H9 (cell line): Measurements from ENCODE around the gene LRFN2. TPM values are rescaled to one million over a fixed set of nuclear protein-coding genes. Genes with fewer than 3 reads are reported as not detected.

ENCODE experiments used
- DNase-seq: peaks from one replicate; pipeline ENCODE4 v3.0.0-alpha.2; 2017
- H2AFZ ChIP-seq: one replicate; pipeline ENCODE4 v1.6.1; 2013; ENCODE audit warnings: mild to moderate bottlenecking, low read length, control low read depth, moderate library complexity
- H2AK5ac ChIP-seq: 2 replicates; pipeline ENCODE4 v1.6.1; 2013; ENCODE audit warnings: low read length, control low read depth, mixed read lengths; ENCODE audit not compliant: insufficient read length
- H2BK120ac ChIP-seq: one replicate; pipeline ENCODE4 v1.6.1; 2013; ENCODE audit warnings: low read depth, mild to moderate bottlenecking, low read length, control low read depth, inconsistent platforms; ENCODE audit not compliant: poor library complexity, severe bottlenecking
- H2BK12ac ChIP-seq: 2 replicates; pipeline ENCODE4 v1.6.1; 2013; ENCODE audit warnings: low read length, control low read depth, mixed read lengths, low read depth; ENCODE audit not compliant: insufficient read length
- H2BK15ac ChIP-seq: 2 replicates; pipeline ENCODE4 v1.6.1; 2013; ENCODE audit warnings: low read depth, low read length, control low read depth
- H2BK20ac ChIP-seq: one replicate; pipeline ENCODE4 v1.6.1; 2013; ENCODE audit warnings: low read depth, mild to moderate bottlenecking, low read length, control low read depth, inconsistent platforms; ENCODE audit not compliant: poor library complexity, severe bottlenecking
- H2BK5ac ChIP-seq: 2 replicates; pipeline ENCODE4 v1.6.1; 2013; ENCODE audit warnings: low read length, control low read depth, mixed read lengths; ENCODE audit not compliant: insufficient read length
- H3K14ac ChIP-seq: 2 replicates; pipeline ENCODE4 v1.6.1; 2013; ENCODE audit warnings: low read length, control low read depth; ENCODE audit not compliant: insufficient read depth
- H3K18ac ChIP-seq: 2 replicates; pipeline ENCODE4 v1.6.1; 2013; ENCODE audit warnings: low read depth, mild to moderate bottlenecking, mixed read lengths, low read length, control low read depth; ENCODE audit not compliant: insufficient read length
- H3K23ac ChIP-seq: 2 replicates; pipeline ENCODE4 v1.6.1; 2013; ENCODE audit warnings: low read length, control low read depth, mixed read lengths, low read depth; ENCODE audit not compliant: insufficient read length
- H3K23me2 ChIP-seq: 2 replicates; pipeline ENCODE4 v1.6.1; 2013; ENCODE audit warnings: low read depth, mild to moderate bottlenecking, mixed read lengths, low read length, control low read depth; ENCODE audit not compliant: insufficient read length, poor library complexity, severe bottlenecking
- H3K27ac ChIP-seq: 2 replicates; pipeline ENCODE4 v1.5.1; 2013; ENCODE audit warnings: low read length, control low read depth, mixed read lengths, low read depth; ENCODE audit not compliant: insufficient read length
- H3K27me3 ChIP-seq: 2 replicates; pipeline ENCODE4 v1.6.1; 2013; ENCODE audit warnings: low read length, control low read depth, inconsistent platforms; ENCODE audit not compliant: insufficient read depth
- H3K4ac ChIP-seq: 2 replicates; pipeline ENCODE4 v1.6.1; 2013; ENCODE audit warnings: low read depth, mild to moderate bottlenecking, control low read depth, inconsistent platforms, low read length, moderate library complexity
- H3K4me1 ChIP-seq: 2 replicates; pipeline ENCODE4 v1.6.1; 2013; ENCODE audit warnings: low read length, control low read depth, inconsistent platforms; ENCODE audit not compliant: insufficient read depth
- H3K4me2 ChIP-seq: 2 replicates; pipeline ENCODE4 v1.6.1; 2013; ENCODE audit warnings: low read length, control low read depth, mixed read lengths; ENCODE audit not compliant: insufficient read length, insufficient read depth
- H3K56ac ChIP-seq: 2 replicates; pipeline ENCODE4 v1.6.1; 2013; ENCODE audit warnings: low read depth, mild to moderate bottlenecking, mixed read lengths, low read length, control low read depth; ENCODE audit not compliant: insufficient read length
- H3K79me1 ChIP-seq: 2 replicates; pipeline ENCODE4 v1.6.1; 2013; ENCODE audit warnings: low read depth, mild to moderate bottlenecking, moderate library complexity, low read length, control low read depth, inconsistent platforms; ENCODE audit not compliant: insufficient read depth, poor library complexity, severe bottlenecking
- H3K79me2 ChIP-seq: 2 replicates; pipeline ENCODE4 v1.6.1; 2013; ENCODE audit warnings: low read length, control low read depth, inconsistent platforms; ENCODE audit not compliant: insufficient read depth
- H3K9ac ChIP-seq: 2 replicates; pipeline ENCODE4 v1.6.1; 2013; ENCODE audit warnings: low read length, control low read depth, mixed read lengths; ENCODE audit not compliant: insufficient read length; ENCODE audit errors: extremely low read depth
- H3K9me3 ChIP-seq: one replicate; pipeline ENCODE4 v1.6.1; 2013; ENCODE audit warnings: low read depth, low read length, inconsistent platforms; ENCODE audit not compliant: control insufficient read depth
- H3T11ph ChIP-seq: one replicate; pipeline ENCODE4 v1.6.1; 2013; ENCODE audit warnings: mild to moderate bottlenecking, low read length, control low read depth, inconsistent platforms
- H4K20me1 ChIP-seq: one replicate; pipeline ENCODE4 v1.6.1; 2013; ENCODE audit not compliant: control insufficient read depth, insufficient read length, insufficient read depth
- H4K5ac ChIP-seq: 2 replicates; pipeline ENCODE4 v1.6.1; 2013; ENCODE audit warnings: low read depth, mild to moderate bottlenecking, mixed read lengths, low read length, control low read depth; ENCODE audit not compliant: insufficient read length
- H4K8ac ChIP-seq: replicated peaks from 2 replicates; pipeline ENCODE4 v1.6.1; 2013; ENCODE audit warnings: low read length, control low read depth, mixed read lengths, low read depth; ENCODE audit not compliant: insufficient read length
- H4K91ac ChIP-seq: 2 replicates; pipeline ENCODE4 v1.6.1; 2013; ENCODE audit warnings: low read depth, mild to moderate bottlenecking, moderate library complexity, mixed read lengths, low read length, control low read depth; ENCODE audit not compliant: insufficient read length
- H3K27ac Mint-ChIP-seq, 3 experiments: 2 replicates in 2 of 3; 3 replicates in 1 of 3; pipeline ENCODE4 v1.8.0; 2020 to 2021; ENCODE audit warnings: mixed read lengths in 3 of 3, mild to moderate bottlenecking in 1 of 3, moderate library complexity in 1 of 3
- H3K27me3 Mint-ChIP-seq: 2 replicates; pipeline ENCODE4 v1.8.0; 2021; ENCODE audit warnings: low read depth, mild to moderate bottlenecking, moderate library complexity, mixed read lengths
- H3K36me3 Mint-ChIP-seq, 3 experiments: 2 replicates in 2 of 3; 3 replicates in 1 of 3; pipeline ENCODE4 v1.8.0; 2020 to 2021; ENCODE audit warnings: low read depth in 3 of 3, mixed read lengths in 3 of 3; ENCODE audit not compliant: insufficient read depth in 1 of 3
- H3K4me1 Mint-ChIP-seq, 2 experiments: 2 replicates each; pipeline ENCODE4 v1.8.0; 2020; ENCODE audit warnings: mixed read lengths in 2 of 2
- H3K4me3 Mint-ChIP-seq, 2 experiments: 2 replicates in 1 of 2; 3 replicates in 1 of 2; pipeline ENCODE4 v1.8.0; 2020 to 2021; ENCODE audit warnings: mild to moderate bottlenecking in 2 of 2, mixed read lengths in 2 of 2, moderate library complexity in 1 of 2
- H3K9me3 Mint-ChIP-seq, 2 experiments: 2 replicates in 1 of 2; 3 replicates in 1 of 2; pipeline ENCODE4 v1.8.0; 2020; ENCODE audit warnings: mild to moderate bottlenecking in 2 of 2, mixed read lengths in 2 of 2, moderate library complexity in 1 of 2
- WGBS: extraction: QIAGEN DNeasy Blood & Tissue Kit; methylation state at CpG from one replicate; pipeline ENCODE4 v1.1.7; 2013; ENCODE audit warnings: missing lambda C conversion rate, low lambda C conversion rate, mixed read lengths; ENCODE audit not compliant: insufficient read length; ENCODE audit errors: extremely low coverage; 5-methylcytosine and 5-hydroxymethylcytosine counted together
- total RNA-seq: library from RNA; stranded (reverse); gene quantifications from 2 replicates; pipeline ENCODE4 v1.2.1, GENCODE V29; 2021
- TF ChIP-seq, protein P1 (sequence below): fragments of 200-600 bp; sonication (generic); conservative IDR thresholded peaks from 3 replicates; pipeline ENCODE4 v1.8.0; 2021; ENCODE audit warnings: antibody characterized with exemption, mild to moderate bottlenecking

The LRFN2 gene
- total RNA-seq, 1 experiment from 2014 or later = 0.11 TPM

DNA sequence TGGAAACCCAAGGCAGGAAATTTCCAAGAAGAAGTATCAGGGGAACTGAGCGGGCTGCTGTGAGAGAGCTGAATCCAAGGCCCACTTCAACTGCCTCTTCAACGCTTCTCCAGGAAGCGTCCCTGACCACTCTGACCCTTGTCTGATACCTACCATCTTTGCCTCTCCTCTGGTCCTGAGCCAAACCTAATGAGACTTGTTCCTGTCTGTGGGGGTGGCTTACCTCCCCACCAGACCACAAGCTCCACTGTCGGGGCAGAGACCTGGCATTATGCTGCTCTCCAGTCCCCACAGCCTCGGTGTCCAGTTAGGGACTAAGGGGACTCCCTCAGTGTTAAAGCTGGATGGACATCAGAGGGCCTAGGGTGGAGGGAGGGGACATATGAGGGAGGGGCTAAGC is 49.7 kb downstream of the LRFN2 start:
- Histone ChIP-seq H3K4me2 (no peak overlapping the region), H3K4ac (no peak overlapping the region), H4K20me1 (no peaks in the 10 kb centered on the region), H2AK5ac (no peak overlapping the region), H2BK12ac (no peak overlapping the region), H3K23ac (no peak overlapping the region), H4K5ac (no peak overlapping the region), H2BK120ac (no peak overlapping the region), H3T11ph (no peak overlapping the region), H2BK15ac (no peak overlapping the region), H2BK5ac (no peak overlapping the region), H2AFZ (no peak overlapping the region), H2BK20ac (no peak overlapping the region), H4K8ac (no peak overlapping the region), H4K91ac (no peak overlapping the region), H3K56ac (no peak overlapping the region), H3K23me2 (no peaks in the 10 kb centered on the region), H3K4me1 (no peaks in the 10 kb centered on the region; the same call in 1 of the 2 replicates), H3K79me2 (no peaks in the 10 kb centered on the region), H3K79me1 (no peaks in the 10 kb centered on the region), H3K9ac (no peak overlapping the region), H3K18ac (no peak overlapping the region), H3K27me3 (no peaks in the 10 kb centered on the region), H3K14ac (no peak overlapping the region), H3K9me3 (no peaks in the 10 kb centered on the region), H3K27ac (no peak overlapping the region)
- Mint-ChIP-seq H3K4me3 (no peak overlapping the region), H3K4me1 (peaks cover 26 to 42% of the 10 kb centered on the region in 2 experiments), H3K27me3 (peaks cover 8% of the 10 kb centered on the region), H3K36me3 (no peaks in the 10 kb centered on the region; a peak in 1 of 7 replicates), H3K27ac (no peak overlapping the region), H3K9me3 (no peaks in the 10 kb centered on the region)
- TF ChIP-seq, protein P1, sequence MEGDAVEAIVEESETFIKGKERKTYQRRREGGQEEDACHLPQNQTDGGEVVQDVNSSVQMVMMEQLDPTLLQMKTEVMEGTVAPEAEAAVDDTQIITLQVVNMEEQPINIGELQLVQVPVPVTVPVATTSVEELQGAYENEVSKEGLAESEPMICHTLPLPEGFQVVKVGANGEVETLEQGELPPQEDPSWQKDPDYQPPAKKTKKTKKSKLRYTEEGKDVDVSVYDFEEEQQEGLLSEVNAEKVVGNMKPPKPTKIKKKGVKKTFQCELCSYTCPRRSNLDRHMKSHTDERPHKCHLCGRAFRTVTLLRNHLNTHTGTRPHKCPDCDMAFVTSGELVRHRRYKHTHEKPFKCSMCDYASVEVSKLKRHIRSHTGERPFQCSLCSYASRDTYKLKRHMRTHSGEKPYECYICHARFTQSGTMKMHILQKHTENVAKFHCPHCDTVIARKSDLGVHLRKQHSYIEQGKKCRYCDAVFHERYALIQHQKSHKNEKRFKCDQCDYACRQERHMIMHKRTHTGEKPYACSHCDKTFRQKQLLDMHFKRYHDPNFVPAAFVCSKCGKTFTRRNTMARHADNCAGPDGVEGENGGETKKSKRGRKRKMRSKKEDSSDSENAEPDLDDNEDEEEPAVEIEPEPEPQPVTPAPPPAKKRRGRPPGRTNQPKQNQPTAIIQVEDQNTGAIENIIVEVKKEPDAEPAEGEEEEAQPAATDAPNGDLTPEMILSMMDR = no peak
- DNase-seq = no peak
- no CpG with 5 or more reads among the region's 5 CpGs for WGBS
